ENCODE data around the gene LMNTD2. TPM values are rescaled to one million over a fixed set of nuclear protein-coding genes. Genes with fewer than 3 reads are reported as not detected.

Gene LMNTD2
- total RNA-seq, 1 donor from 2014 or later, result 2.3 TPM

GRCh38 chr11:553083-553987 lies 7.2 kb downstream of the LMNTD2 start:
- Mint-ChIP-seq H3K4me1 (ENCODE audit: low read depth, unreplicated experiment) (peaks cover 7% of the 10 kb centered on the region), H3K4me3 (ENCODE audit: unreplicated experiment) (no peak overlapping the region), H3K36me3 (ENCODE audit: unreplicated experiment) (no peaks in the 10 kb centered on the region), H3K27ac (ENCODE audit: unreplicated experiment) (no peak overlapping the region), H3K27me3 (ENCODE audit: unreplicated experiment) (peaks cover 8% of the 10 kb centered on the region), H3K9me3 (ENCODE audit: unreplicated experiment) (peaks cover 4% of the 10 kb centered on the region)
- DNase-seq, result no peak
- TF ChIP-seq CTCF (IDR thresholded peaks at IDR 0.05; ENCODE audit: partially characterized antibody, unreplicated experiment), result no peak

GRCh38 chr11:551596-551995 lies 8.9 kb downstream of the LMNTD2 start:
- DNase-seq, result no peak
- peaks cover 8% of the 10 kb centered on the region for H3K27me3 Mint-ChIP-seq (ENCODE audit: unreplicated experiment)
- H3K4me1 Mint-ChIP-seq (ENCODE audit: low read depth, unreplicated experiment), result peaks cover 7% of the 10 kb centered on the region
- no peak overlapping the region for H3K4me3 Mint-ChIP-seq (ENCODE audit: unreplicated experiment)
- no peak for TF ChIP-seq CTCF (IDR thresholded peaks at IDR 0.05; ENCODE audit: partially characterized antibody, unreplicated experiment)
- H3K27ac Mint-ChIP-seq (ENCODE audit: unreplicated experiment), result no peak overlapping the region
- H3K9me3 Mint-ChIP-seq (ENCODE audit: unreplicated experiment), result peaks cover 4% of the 10 kb centered on the region
- H3K36me3 Mint-ChIP-seq (ENCODE audit: unreplicated experiment), result no peaks in the 10 kb centered on the region

- Mint-ChIP-seq H3K4me3 (ENCODE audit: unreplicated experiment) (no peak overlapping the region), H3K36me3 (ENCODE audit: unreplicated experiment) (no peaks in the 10 kb centered on the region), H3K9me3 (ENCODE audit: unreplicated experiment) (peaks cover 4% of the 10 kb centered on the region), H3K27me3 (ENCODE audit: unreplicated experiment) (peaks cover 8% of the 10 kb centered on the region), H3K27ac (ENCODE audit: unreplicated experiment) (no peak overlapping the region), H3K4me1 (ENCODE audit: low read depth, unreplicated experiment) (peaks cover 7% of the 10 kb centered on the region)
- TF ChIP-seq CTCF (IDR thresholded peaks at IDR 0.05; ENCODE audit: partially characterized antibody, unreplicated experiment), result no peak
- no peak for DNase-seq
These were observed 9.4 kb downstream of the LMNTD2 start for GRCh38 chr11:551131-551530.

GRCh38 chr11:550746-551085 lies 9.8 kb downstream of the LMNTD2 start:
- H3K27ac Mint-ChIP-seq (ENCODE audit: unreplicated experiment), result no peak overlapping the region
- TF ChIP-seq CTCF (IDR thresholded peaks at IDR 0.05; ENCODE audit: partially characterized antibody, unreplicated experiment), result no peak
- no peaks in the 10 kb centered on the region for H3K36me3 Mint-ChIP-seq (ENCODE audit: unreplicated experiment)
- peaks cover 7% of the 10 kb centered on the region for H3K4me1 Mint-ChIP-seq (ENCODE audit: low read depth, unreplicated experiment)
- H3K9me3 Mint-ChIP-seq (ENCODE audit: unreplicated experiment), result peaks cover 4% of the 10 kb centered on the region
- peaks cover 8% of the 10 kb centered on the region for H3K27me3 Mint-ChIP-seq (ENCODE audit: unreplicated experiment)
- no peak for DNase-seq
- H3K4me3 Mint-ChIP-seq (ENCODE audit: unreplicated experiment), result no peak overlapping the region

GRCh38 chr11:550021-550745 lies 10.4 kb downstream of the LMNTD2 start:
- no peak for DNase-seq
- Mint-ChIP-seq H3K4me3 (ENCODE audit: unreplicated experiment) (no peak overlapping the region), H3K4me1 (ENCODE audit: low read depth, unreplicated experiment) (peaks cover 7% of the 10 kb centered on the region), H3K9me3 (ENCODE audit: unreplicated experiment) (peaks cover 4% of the 10 kb centered on the region), H3K27ac (ENCODE audit: unreplicated experiment) (peak overlapping the region; percentile 38), H3K27me3 (ENCODE audit: unreplicated experiment) (peaks cover 8% of the 10 kb centered on the region), H3K36me3 (ENCODE audit: unreplicated experiment) (no peaks in the 10 kb centered on the region)
- TF ChIP-seq CTCF (IDR thresholded peaks at IDR 0.05; ENCODE audit: partially characterized antibody, unreplicated experiment), result no peak
